PFSK-1 (cell line): ENCODE results near the gene SUDS3.

Experiments used
- FOXP2 ChIP-seq: optimal IDR thresholded peaks from 2 replicates; pipeline ENCODE3; 2011; ENCODE audit warnings: borderline replicate concordance, control low read depth, inconsistent platforms; ENCODE audit not compliant: insufficient read depth; ENCODE audit errors: extremely low read length, extremely low read depth
- POLR2AphosphoS5 ChIP-seq: IDR thresholded peaks from 2 replicates; pipeline ENCODE4 v1.6.1; 2012; ENCODE audit warnings: low read depth, mild to moderate bottlenecking, control low read depth, low read length, moderate library complexity
- SIN3A ChIP-seq: IDR thresholded peaks from 2 replicates; pipeline ENCODE4 v1.6.1; 2012; ENCODE audit warnings: mild to moderate bottlenecking, low read length, moderate library complexity, borderline replicate concordance; ENCODE audit not compliant: insufficient read depth
- TAF1 ChIP-seq: IDR thresholded peaks from 2 replicates; pipeline ENCODE4 v1.6.1; 2012; ENCODE audit warnings: low read length, control low read depth, borderline replicate concordance; ENCODE audit not compliant: insufficient read depth
- TF ChIP-seq, protein P1 (sequence below), 2 experiments: IDR thresholded peaks; 2 replicates each; pipeline versions ENCODE4 v1.6.1 to v1.8.0; 2011 to 2012; ENCODE audit warnings: low read depth in 2 of 2, low read length in 2 of 2, control low read depth in 1 of 2, inconsistent platforms in 1 of 2, mild to moderate bottlenecking in 1 of 2, moderate library complexity in 1 of 2; ENCODE audit not compliant: insufficient read depth in 1 of 2

The SUDS3 gene

DNA sequence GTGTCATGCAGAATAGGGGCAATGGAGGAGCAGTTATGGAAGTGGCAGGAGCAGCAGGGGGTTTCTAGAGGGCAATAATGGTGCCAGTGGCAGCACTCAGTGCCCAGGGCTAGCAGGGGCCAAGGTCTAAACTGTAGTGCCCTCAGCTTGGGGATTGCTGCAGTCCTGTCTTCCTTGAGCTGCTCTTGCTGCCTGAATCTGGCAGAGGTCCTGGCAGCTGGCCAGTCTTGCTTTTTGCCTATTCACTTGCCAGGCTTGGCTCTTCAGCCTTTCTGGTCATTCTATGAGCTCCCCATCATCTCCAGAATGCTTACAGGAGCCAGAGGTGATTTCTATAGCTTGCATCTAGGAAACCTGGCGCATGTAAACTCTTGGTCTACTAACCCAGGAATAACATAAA is 72.0 kb downstream of the SUDS3 start:
- TF ChIP-seq POLR2AphosphoS5 (no peak), FOXP2 (no peak), TAF1 (no peak), SIN3A (no peak)
- TF ChIP-seq, protein P1, sequence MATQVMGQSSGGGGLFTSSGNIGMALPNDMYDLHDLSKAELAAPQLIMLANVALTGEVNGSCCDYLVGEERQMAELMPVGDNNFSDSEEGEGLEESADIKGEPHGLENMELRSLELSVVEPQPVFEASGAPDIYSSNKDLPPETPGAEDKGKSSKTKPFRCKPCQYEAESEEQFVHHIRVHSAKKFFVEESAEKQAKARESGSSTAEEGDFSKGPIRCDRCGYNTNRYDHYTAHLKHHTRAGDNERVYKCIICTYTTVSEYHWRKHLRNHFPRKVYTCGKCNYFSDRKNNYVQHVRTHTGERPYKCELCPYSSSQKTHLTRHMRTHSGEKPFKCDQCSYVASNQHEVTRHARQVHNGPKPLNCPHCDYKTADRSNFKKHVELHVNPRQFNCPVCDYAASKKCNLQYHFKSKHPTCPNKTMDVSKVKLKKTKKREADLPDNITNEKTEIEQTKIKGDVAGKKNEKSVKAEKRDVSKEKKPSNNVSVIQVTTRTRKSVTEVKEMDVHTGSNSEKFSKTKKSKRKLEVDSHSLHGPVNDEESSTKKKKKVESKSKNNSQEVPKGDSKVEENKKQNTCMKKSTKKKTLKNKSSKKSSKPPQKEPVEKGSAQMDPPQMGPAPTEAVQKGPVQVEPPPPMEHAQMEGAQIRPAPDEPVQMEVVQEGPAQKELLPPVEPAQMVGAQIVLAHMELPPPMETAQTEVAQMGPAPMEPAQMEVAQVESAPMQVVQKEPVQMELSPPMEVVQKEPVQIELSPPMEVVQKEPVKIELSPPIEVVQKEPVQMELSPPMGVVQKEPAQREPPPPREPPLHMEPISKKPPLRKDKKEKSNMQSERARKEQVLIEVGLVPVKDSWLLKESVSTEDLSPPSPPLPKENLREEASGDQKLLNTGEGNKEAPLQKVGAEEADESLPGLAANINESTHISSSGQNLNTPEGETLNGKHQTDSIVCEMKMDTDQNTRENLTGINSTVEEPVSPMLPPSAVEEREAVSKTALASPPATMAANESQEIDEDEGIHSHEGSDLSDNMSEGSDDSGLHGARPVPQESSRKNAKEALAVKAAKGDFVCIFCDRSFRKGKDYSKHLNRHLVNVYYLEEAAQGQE (IDR thresholded peaks at IDR 0.05; ENCODE audit: insufficient read depth in 1 of 2, low read depth in 2 of 2, low read length in 2 of 2) = no peak

DNA sequence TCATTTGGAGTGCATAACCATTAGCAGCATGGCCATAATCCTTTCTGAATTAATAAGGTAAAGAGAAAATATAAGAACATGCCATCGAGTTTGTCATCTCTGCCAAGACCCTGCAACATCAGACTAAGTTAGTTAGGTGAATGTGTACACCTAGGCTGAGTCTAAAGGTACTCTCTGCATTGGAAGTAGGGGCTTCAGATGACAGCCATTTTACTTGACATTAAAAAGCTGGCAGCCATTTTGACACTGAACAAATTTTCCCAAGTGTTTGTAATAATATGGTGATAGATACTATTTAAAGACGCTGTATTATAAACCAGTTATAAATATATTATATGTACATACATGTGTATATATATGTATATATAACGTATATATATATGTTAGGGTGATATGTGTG is 79.0 kb downstream of the SUDS3 start:
- TF ChIP-seq SIN3A (no peak), TAF1 (no peak), POLR2AphosphoS5 (no peak), FOXP2 (no peak)
- TF ChIP-seq, protein P1 (IDR thresholded peaks at IDR 0.05; ENCODE audit: insufficient read depth in 1 of 2, low read depth in 2 of 2, low read length in 2 of 2) = no peak

DNA sequence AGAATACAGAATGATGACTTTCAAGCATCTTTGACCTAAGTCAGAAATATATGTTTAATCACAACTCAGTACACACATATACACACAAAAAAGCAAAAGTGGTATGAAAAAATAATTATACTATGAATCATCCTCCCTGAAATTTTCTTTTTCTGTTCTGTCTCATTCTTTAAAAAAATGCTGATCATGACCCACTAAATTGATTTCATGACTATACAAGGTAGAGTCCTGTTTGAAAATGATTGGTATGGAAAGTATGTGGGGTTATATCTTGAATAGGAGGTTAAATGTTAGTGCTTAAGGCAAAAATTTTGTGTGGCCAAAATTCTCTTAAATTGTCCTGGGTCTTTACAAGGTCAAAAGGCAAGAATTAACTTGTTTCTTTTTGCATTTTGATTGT is 80.4 kb downstream of the SUDS3 start:
- no peak for TF ChIP-seq TAF1
- no peak for TF ChIP-seq FOXP2
- no peak for TF ChIP-seq SIN3A
- TF ChIP-seq POLR2AphosphoS5 = no peak
- TF ChIP-seq, protein P1 (IDR thresholded peaks at IDR 0.05; ENCODE audit: insufficient read depth in 1 of 2, low read depth in 2 of 2, low read length in 2 of 2) = no peak

DNA sequence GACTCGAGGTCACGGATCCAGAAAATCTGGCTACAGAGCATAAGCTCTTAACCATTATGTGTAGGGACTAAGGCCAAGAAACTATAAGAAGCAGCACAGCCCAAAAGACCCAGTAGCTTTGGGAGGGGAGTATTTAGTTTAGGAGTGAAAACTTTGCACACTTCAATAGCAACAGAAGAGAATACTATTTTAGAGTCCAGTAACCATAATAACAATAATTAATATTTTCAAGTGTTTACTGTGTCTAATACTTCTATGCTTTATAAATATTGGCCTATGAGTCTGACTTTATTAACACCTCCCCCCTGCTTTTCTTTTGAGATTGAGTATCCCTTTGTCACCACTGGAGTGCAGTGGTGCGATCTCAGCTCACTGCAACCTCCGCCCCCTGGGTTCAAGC is 82.8 kb downstream of the SUDS3 start:
- TF ChIP-seq TAF1 (no peak), SIN3A (no peak)

DNA sequence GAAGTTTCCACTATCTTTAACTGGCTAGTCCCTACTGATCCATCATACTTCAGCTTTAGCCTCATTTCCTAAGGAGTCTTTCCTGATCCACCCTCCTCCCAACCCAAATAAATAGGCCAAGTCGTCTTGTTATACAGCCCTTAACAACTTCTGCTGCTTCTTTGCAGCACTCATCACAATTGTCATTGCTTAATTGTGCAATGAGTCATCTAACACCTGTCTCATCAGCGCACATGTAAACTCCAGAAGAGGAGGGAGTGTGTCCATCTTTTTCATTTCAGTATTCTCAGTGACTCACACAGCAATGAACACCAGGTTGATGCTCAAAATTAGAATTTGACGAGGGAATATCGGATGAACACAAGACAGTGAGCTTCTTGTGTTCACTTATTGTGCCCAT is 87.3 kb downstream of the SUDS3 start:
- TF ChIP-seq SIN3A (no peak), TAF1 (no peak), POLR2AphosphoS5 (no peak), FOXP2 (no peak)
- TF ChIP-seq, protein P1 (IDR thresholded peaks at IDR 0.05; ENCODE audit: insufficient read depth in 1 of 2, low read depth in 2 of 2, low read length in 2 of 2) = no peak
